C4-2B (cell line): ENCODE results near the gene MMP20.

ENCODE experiments used
- CTCF ChIP-seq: fragments of 450-650 bp; conservative IDR thresholded peaks from 2 replicates; pipeline ENCODE4 v1.5.1; 2017; ENCODE audit warnings: mild to moderate bottlenecking
- ZFX ChIP-seq: fragments of 450-650 bp; IDR thresholded peaks from 2 replicates; pipeline ENCODE4 v1.6.1; 2017

- no peak for TF ChIP-seq CTCF
- no peak for TF ChIP-seq ZFX
Observed at GRCh38 chr11:102580185-102580951, 44.8 kb downstream of the MMP20 start.
